B cell (primary cell): Measurements from ENCODE around the gene PHF21B. TPM values are rescaled to one million over a fixed set of nuclear protein-coding genes. Genes with fewer than 3 reads are reported as not detected.

Experiments
- ATAC-seq: fragments of 200-7000 bp; cut with Tn5 transposase; one replicate; pipeline ENCODE4 v1.10.0; 2021; ENCODE audit warnings: low read depth, mild to moderate bottlenecking, moderate number of reproducible peaks, moderate library complexity
- CTCF ChIA-PET: fragments of 350-600 bp; sonication (Branson Sonifier 250); formaldehyde crosslinking; loops from one replicate; lab custom pipeline; 2021; ENCODE audit warnings: antibody characterized with exemption, inconsistent platforms; lab: Charles Lee
- POLR2A ChIA-PET: fragments of 350-600 bp; sonication (Branson Sonifier 250); formaldehyde crosslinking; loops from one replicate; lab custom pipeline; 2021; ENCODE audit warnings: antibody characterized with exemption; lab: Charles Lee
- DNase-seq: peaks from one replicate; pipeline ENCODE4 v3.0.0; 2013
- H2AFZ ChIP-seq: 2 replicates; pipeline ENCODE4 v1.6.1; 2012; ENCODE audit warnings: mild to moderate bottlenecking, low read depth, low read length; ENCODE audit not compliant: insufficient read depth, poor library complexity, severe bottlenecking
- H3K27ac ChIP-seq, 2 donors: 1 replicate in 1 of 2; 2 replicates in 1 of 2; pipeline ENCODE4 v1.5.1; 2012 to 2013; ENCODE audit warnings: low read length in 2 of 2, mild to moderate bottlenecking in 2 of 2, moderate library complexity in 1 of 2
- H3K27me3 ChIP-seq, 4 experiments: fragments of 200-600 bp in 1 of 4; sonication (generic) in 1 of 4; replicated peaks in 1 of 4; 1 replicate in 2 of 4; 2 replicates in 2 of 4; pipeline versions ENCODE4 v1.6.1 to v1.7.0; 2013 to 2016; ENCODE audit warnings: low read length in 3 of 4, mild to moderate bottlenecking in 2 of 4, mixed read lengths in 1 of 4, moderate library complexity in 1 of 4; ENCODE audit not compliant: insufficient read depth in 4 of 4, control insufficient read depth in 3 of 4; ENCODE audit errors: control extremely low read depth in 1 of 4
- H3K36me3 ChIP-seq, 2 experiments: replicated peaks in 1 of 2; 1 replicate in 1 of 2; 2 replicates in 1 of 2; pipeline versions ENCODE4 v1.6.1 to v1.7.1; 2013; ENCODE audit warnings: low read length in 1 of 2; ENCODE audit not compliant: insufficient read depth in 2 of 2, control insufficient read depth in 1 of 2; ENCODE audit errors: control extremely low read depth in 1 of 2, extremely low read depth in 1 of 2
- H3K4me1 ChIP-seq, 2 donors: fragments of 200-600 bp in 1 of 2; sonication (generic) in 1 of 2; 1 replicate in 1 of 2; 2 replicates in 1 of 2; pipeline versions ENCODE4 v1.5.1 to v1.6.1; 2013 to 2017; ENCODE audit warnings: low read length in 2 of 2; ENCODE audit not compliant: control insufficient read depth in 2 of 2, insufficient read depth in 2 of 2
- H3K4me2 ChIP-seq: replicated peaks from 2 replicates; pipeline ENCODE3; 2012; ENCODE audit warnings: mild to moderate bottlenecking, low read depth, low read length; ENCODE audit not compliant: poor library complexity, severe bottlenecking
- H3K4me3 ChIP-seq, 5 experiments: fragments of 200-600 bp in 1 of 5; sonication (generic) in 1 of 5; 1 replicate in 3 of 5; 2 replicates in 2 of 5; pipeline versions ENCODE4 v1.5.1 to v1.7.0; 2011 to 2016; ENCODE audit warnings: low read length in 4 of 5, mild to moderate bottlenecking in 4 of 5, low read depth in 2 of 5, control low read depth in 1 of 5, moderate library complexity in 1 of 5; ENCODE audit not compliant: insufficient read depth in 1 of 5; ENCODE audit errors: control extremely low read depth in 1 of 5, extremely low read depth in 1 of 5
- H3K79me2 ChIP-seq: fragments of 200-600 bp; sonication (generic); one replicate; pipeline ENCODE4 v1.6.0; 2016; ENCODE audit warnings: low read length; ENCODE audit not compliant: control insufficient read depth, insufficient read depth
- H3K9ac ChIP-seq: fragments of 200-600 bp; sonication (generic); 2 replicates; pipeline ENCODE4 v1.6.1; 2017; ENCODE audit warnings: mild to moderate bottlenecking, low read length, moderate library complexity
- H3K9me3 ChIP-seq, 3 donors: one replicate each; pipeline versions ENCODE4 v1.6.1 to v1.7.1; 2013; ENCODE audit warnings: low read length in 2 of 3; ENCODE audit not compliant: control insufficient read depth in 2 of 3, insufficient read depth in 1 of 3; ENCODE audit errors: control extremely low read depth in 1 of 3
- H4K20me1 ChIP-seq: 2 replicates; pipeline ENCODE4 v1.6.0; 2012; ENCODE audit warnings: mild to moderate bottlenecking, low read length; ENCODE audit not compliant: insufficient read depth, control insufficient read depth, poor library complexity, severe bottlenecking
- H3K27ac Mint-ChIP-seq: one replicate; pipeline ENCODE4 v1.8.0; 2021; ENCODE audit warnings: mixed read lengths
- H3K27me3 Mint-ChIP-seq: one replicate; pipeline ENCODE4 v1.8.0; 2021; ENCODE audit warnings: mixed read lengths
- H3K4me1 Mint-ChIP-seq: one replicate; pipeline ENCODE4 v1.8.0; 2021; ENCODE audit warnings: mixed read lengths
- H3K4me3 Mint-ChIP-seq: one replicate; pipeline ENCODE4 v1.8.0; 2021; ENCODE audit warnings: mixed read lengths
- H3K9me3 Mint-ChIP-seq: one replicate; pipeline ENCODE4 v1.8.0; 2022; ENCODE audit warnings: mixed read lengths; ENCODE audit not compliant: insufficient read depth
- EZH2 ChIP-seq: IDR thresholded peaks from 2 replicates; pipeline ENCODE4 v1.6.1; 2012; ENCODE audit warnings: borderline replicate concordance, low read depth, mild to moderate bottlenecking, moderate library complexity, low read length; ENCODE audit not compliant: insufficient read depth, poor library complexity, severe bottlenecking
- WGBS: methylation state at CpG from one replicate; pipeline ENCODE4 v1.1.5; 2013; ENCODE audit warnings: missing lambda C conversion rate; ENCODE audit not compliant: insufficient coverage; 5-methylcytosine and 5-hydroxymethylcytosine counted together
- intact Hi-C: fragments of 100-400 bp; cut with micrococcal nuclease; formaldehyde crosslinking; loops from one replicate; pipeline ENCODE4 v1.10.0; 2022
- polyA plus RNA-seq: library from polyadenylated mRNA; depleted of rRNA; stranded (reverse); fragments of >200 nt; gene quantifications from 2 replicates; pipeline ENCODE4 v1.2.3, GENCODE V29; 2012
- total RNA-seq, 2 donors: library from RNA; stranded (reverse); fragments of 120-200 nt in 1 of 2; gene quantifications; 1 replicate in 1 of 2; 2 replicates in 1 of 2; pipeline versions ENCODE4 v1.2.3 to v1.2.4, GENCODE V29; 2013 to 2022
- TF ChIP-seq, protein P1 (sequence below): fragments of 200-600 bp; IDR thresholded peaks from one replicate; pipeline ENCODE4 v1.8.0; 2022; ENCODE audit warnings: antibody characterized with exemption, mild to moderate bottlenecking

Gene PHF21B
- total and polyA plus RNA-seq, 2 donors (not counting 1 experiment from before 2014, with no cell fraction given), result not detected

- intact Hi-C loops, result no loop called here
- ChIA-PET CTCF (no interaction called here), POLR2A (no interaction called here)
- H3K9ac ChIP-seq, result no peak overlapping the region
- H3K4me1 Mint-ChIP-seq, result no peaks in the 10 kb centered on the region
- TF ChIP-seq, protein P1, sequence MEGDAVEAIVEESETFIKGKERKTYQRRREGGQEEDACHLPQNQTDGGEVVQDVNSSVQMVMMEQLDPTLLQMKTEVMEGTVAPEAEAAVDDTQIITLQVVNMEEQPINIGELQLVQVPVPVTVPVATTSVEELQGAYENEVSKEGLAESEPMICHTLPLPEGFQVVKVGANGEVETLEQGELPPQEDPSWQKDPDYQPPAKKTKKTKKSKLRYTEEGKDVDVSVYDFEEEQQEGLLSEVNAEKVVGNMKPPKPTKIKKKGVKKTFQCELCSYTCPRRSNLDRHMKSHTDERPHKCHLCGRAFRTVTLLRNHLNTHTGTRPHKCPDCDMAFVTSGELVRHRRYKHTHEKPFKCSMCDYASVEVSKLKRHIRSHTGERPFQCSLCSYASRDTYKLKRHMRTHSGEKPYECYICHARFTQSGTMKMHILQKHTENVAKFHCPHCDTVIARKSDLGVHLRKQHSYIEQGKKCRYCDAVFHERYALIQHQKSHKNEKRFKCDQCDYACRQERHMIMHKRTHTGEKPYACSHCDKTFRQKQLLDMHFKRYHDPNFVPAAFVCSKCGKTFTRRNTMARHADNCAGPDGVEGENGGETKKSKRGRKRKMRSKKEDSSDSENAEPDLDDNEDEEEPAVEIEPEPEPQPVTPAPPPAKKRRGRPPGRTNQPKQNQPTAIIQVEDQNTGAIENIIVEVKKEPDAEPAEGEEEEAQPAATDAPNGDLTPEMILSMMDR, result no peak
- TF ChIP-seq EZH2, result no peak
- no peaks in the 10 kb centered on the region for H3K4me1 ChIP-seq
- H3K4me3 ChIP-seq, result no peak overlapping the region
- no peak overlapping the region for H3K4me3 Mint-ChIP-seq
- no peak overlapping the region for H3K4me2 ChIP-seq
- H3K36me3 ChIP-seq, result no peaks in the 10 kb centered on the region
- no peaks in the 10 kb centered on the region for H3K79me2 ChIP-seq
- DNase-seq (no peak), ATAC-seq (no peak)
- no peak overlapping the region for H2AFZ ChIP-seq
- H3K27me3 Mint-ChIP-seq, result peaks cover 9% of the 10 kb centered on the region
- WGBS, result 89% methylated on average over 13 of the region's 15 CpGs
- H4K20me1 ChIP-seq, result no peaks in the 10 kb centered on the region
- no peak overlapping the region for H3K27ac ChIP-seq
- no peak overlapping the region for H3K27ac Mint-ChIP-seq
- no peaks in the 10 kb centered on the region for H3K9me3 Mint-ChIP-seq
- H3K9me3 ChIP-seq, result peaks cover 0 to 3% (median 0%) of the 10 kb centered on the region in 3 donors
- H3K27me3 ChIP-seq, result no peaks in the 10 kb centered on the region
Observed at GRCh38 chr22:44990810-44991209, 19.0 kb downstream of the PHF21B start.

- ATAC-seq (no peak), DNase-seq (no peak)
- Histone ChIP-seq H3K9me3 (peaks cover 0 to 3% (median 0%) of the 10 kb centered on the region in 3 donors), H3K27me3 (no peaks in the 10 kb centered on the region), H3K9ac (no peak overlapping the region), H3K4me1 (no peaks in the 10 kb centered on the region), H2AFZ (no peak overlapping the region), H3K79me2 (no peaks in the 10 kb centered on the region), H4K20me1 (no peaks in the 10 kb centered on the region), H3K27ac (no peak overlapping the region), H3K4me3 (no peak overlapping the region), H3K36me3 (no peaks in the 10 kb centered on the region), H3K4me2 (no peak overlapping the region)
- Mint-ChIP-seq H3K4me3 (no peak overlapping the region), H3K4me1 (no peaks in the 10 kb centered on the region), H3K9me3 (no peaks in the 10 kb centered on the region), H3K27ac (no peak overlapping the region), H3K27me3 (peaks cover 9% of the 10 kb centered on the region)
- intact Hi-C loops, result no loop called here
- WGBS, result 92% methylated on average over 13 of the region's 13 CpGs
- TF ChIP-seq, protein P1, result no peak
- no peak for TF ChIP-seq EZH2
- ChIA-PET POLR2A (no interaction called here), CTCF (no interaction called here)
Observed at GRCh38 chr22:44990328-44990727, 19.5 kb downstream of the PHF21B start.
